GM21526 (cell line): Measurements from ENCODE around the gene FSHR.

ENCODE experiments used
- ATAC-seq: cut with Tn5 transposase; IDR thresholded peaks from one replicate; pipeline ENCODE4 v1.9.1; 2021; ENCODE audit warnings: moderate library complexity; ENCODE audit not compliant: unreplicated experiment, low FRiP score

The FSHR gene

GRCh38 chr2:49113046-49113445 is 41.3 kb downstream of the FSHR start:
- no peak for ATAC-seq

DNA sequence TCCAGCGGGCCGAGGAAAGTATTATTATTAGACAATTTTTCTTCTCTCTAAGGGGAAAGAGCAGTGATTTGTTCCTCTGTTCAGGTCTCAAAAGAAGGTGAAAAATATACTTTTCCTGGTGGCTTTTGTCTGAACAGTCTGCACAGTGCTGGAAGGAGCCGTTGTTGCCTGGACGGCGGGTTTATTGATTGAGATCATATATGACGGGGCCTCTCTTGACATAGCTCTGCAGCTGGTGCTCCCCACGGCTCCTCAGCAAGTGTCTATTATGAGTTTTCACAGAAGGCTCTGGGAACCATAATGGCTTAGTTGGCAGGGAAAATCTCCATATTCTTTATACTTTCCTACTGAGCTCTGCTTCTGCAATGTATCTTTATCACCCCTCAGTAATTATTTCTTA is 42.9 kb downstream of the FSHR start:
- ATAC-seq: no peak

- ATAC-seq: no peak
Measured at GRCh38 chr2:49111006-49111405, 43.3 kb downstream of the FSHR start.

- ATAC-seq: no peak
Measured at GRCh38 chr2:49110571-49110970, 43.7 kb downstream of the FSHR start.

DNA sequence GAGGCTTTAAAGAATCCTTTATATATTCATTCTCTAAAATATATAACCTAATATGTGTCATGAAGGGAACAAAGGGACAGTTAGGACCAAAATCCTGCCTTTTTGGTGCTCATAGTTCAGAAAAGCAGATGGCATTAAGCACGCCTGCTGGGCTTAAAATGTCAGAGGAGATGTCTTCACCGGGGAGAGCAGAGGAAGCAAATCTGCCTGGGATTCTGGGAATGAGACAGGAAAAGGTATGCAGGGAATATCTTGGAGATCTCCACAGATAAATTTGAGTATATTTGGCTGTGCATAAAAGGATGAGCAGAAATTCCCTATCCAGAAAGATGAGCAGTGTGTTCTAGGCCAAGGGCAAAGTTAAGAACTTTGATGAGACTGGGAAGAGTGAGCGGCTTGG is 45.5 kb downstream of the FSHR start:
- no peak for ATAC-seq

DNA sequence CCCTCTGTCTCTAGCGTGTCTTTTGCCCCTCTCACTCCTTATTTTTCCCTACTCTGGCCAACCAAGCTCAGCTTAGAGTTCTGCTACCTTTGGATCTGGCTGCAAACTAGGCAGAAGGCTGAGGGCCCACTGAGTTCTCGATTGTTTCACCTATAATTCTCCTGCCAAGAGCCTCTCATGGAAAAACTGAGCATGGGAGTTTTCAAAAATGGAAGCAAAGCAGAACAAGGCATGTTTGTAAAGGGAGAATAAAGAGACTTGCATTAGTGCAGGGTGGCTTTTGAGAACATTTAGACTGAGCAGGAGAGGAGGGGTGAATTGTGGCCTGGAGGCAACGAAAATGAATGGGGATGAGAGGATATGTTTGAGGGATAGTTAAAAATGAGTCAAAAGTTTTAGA is 45.9 kb downstream of the FSHR start:
- no peak for ATAC-seq

GRCh38 chr2:49105506-49105905 is 48.8 kb downstream of the FSHR start:
- no peak for ATAC-seq

DNA sequence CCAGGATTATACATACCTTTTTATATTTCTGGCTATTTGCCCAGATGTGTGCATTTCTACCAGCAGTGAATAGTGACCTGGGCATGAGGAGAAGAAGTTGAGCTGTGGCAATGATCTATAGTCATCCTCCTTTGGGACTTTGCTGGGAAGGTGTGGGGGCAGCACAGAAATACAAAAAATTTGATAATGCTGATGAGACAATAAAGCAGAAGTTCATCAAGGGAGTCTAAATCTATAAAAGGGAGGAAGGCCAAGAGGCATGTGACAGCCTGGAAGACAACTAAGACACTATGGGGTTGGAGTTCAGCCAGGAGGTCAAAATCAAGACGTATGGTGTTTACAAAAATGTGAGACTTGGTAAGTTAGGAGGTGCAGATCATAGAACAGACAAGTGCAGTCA is 52.2 kb downstream of the FSHR start:
- ATAC-seq: no peak

- ATAC-seq: no peak
Measured at GRCh38 chr2:49080681-49081080, 73.6 kb downstream of the FSHR start.

- ATAC-seq: no peak
Measured at GRCh38 chr2:49070716-49071115, 83.6 kb downstream of the FSHR start.

DNA sequence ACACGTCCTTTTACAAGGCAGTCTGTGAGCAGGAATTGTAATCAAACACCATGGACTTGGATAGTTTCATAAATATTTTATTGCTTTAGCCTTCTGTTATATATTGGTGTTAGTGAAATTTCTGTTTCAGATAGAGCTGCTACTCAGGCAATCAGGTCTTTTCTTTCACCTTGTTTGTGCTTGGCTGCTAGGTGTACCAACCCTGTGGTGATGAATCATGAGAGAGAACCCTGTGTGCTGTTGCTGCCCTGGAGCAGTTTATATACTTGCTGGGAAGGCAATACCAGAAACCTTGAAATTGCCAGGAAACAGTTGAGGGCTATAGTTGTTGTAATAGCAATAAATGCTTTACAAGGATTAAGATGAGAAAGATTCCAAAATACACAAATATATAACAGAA is 84.5 kb downstream of the FSHR start:
- ATAC-seq: no peak

- no peak for ATAC-seq
Measured at GRCh38 chr2:49068613-49069012, 85.7 kb downstream of the FSHR start.

DNA sequence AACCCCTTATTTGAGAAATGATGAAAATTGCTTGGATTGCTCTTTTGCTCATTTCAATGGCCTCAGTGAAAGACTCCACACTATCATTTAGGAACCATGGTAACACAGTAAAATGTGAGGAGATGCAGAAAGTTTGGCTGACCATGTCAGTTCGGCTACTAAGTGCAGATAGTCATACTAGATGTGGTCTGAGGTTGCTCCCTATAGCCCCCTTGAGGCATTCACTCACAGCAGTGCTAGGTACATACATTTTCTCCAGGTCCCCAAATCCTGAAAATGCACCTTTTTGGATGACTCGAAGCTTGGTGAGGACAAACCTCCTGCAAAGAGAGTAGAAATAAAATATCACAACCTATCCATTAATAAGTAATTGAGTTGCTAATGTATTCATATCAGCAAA is 86.3 kb downstream of the FSHR start:
- no peak for ATAC-seq

DNA sequence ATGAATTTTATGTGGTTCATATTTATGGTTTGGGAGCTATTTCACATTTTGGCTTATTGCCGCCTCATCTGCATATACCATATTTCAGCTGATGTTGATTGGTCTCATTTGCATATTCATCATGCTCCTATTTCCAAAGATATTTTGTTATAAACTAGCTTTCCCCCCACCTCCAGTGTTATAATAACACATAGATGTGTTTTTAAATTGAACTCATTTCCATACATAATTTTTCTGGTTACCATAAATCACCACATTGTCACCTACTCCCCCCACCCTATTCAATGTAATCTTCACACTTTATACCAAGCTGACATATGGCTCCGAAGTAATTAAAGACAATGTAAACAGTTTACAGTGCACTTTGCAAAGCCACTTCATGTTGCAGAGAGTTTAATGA is 101.2 kb downstream of the FSHR start:
- ATAC-seq: no peak

GRCh38 chr2:49050265-49050664 is 104.0 kb downstream of the FSHR start:
- no peak for ATAC-seq

DNA sequence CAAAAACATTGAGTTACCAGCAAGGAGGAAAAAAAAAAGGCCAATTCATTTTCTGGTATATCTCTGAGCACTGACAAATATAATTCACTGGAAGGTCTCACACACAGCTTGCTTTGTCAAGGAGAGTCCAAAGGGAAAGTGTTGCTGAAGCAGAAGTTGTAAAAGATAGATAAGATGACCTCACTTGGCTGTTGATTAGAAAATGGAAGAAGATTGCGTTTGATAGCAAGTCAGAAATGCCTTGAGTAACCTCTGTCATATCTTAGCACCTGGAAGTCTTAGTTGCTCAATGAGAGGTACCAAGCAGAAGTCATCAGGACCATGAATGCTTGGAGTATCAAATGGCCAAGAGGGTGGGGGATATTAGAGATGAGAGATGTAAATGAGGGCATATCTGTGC is 105.2 kb downstream of the FSHR start:
- no peak for ATAC-seq

DNA sequence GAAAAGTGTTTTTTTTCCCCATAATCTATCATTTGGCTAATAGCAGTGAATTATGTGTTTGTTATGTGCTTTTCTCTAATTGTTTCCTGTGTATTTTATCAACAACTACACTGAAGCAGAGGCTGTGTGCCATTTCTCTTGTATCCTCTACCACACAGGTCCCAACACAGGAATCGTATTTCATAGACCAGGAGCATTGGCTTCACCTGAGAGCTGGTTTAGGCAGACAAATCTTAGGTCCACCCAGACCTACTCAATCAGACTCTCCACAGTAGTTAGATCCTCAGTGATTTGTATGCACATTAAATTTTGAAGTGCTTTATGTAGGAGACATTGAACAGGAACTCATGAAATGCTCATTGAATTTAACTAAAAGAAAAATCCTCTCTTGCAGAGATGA is 109.2 kb downstream of the FSHR start:
- ATAC-seq: no peak

- ATAC-seq: no peak
Measured at GRCh38 chr2:49044350-49045079, 109.8 kb downstream of the FSHR start.

- ATAC-seq: no peak
Measured at GRCh38 chr2:49043405-49043982, 110.8 kb downstream of the FSHR start.

DNA sequence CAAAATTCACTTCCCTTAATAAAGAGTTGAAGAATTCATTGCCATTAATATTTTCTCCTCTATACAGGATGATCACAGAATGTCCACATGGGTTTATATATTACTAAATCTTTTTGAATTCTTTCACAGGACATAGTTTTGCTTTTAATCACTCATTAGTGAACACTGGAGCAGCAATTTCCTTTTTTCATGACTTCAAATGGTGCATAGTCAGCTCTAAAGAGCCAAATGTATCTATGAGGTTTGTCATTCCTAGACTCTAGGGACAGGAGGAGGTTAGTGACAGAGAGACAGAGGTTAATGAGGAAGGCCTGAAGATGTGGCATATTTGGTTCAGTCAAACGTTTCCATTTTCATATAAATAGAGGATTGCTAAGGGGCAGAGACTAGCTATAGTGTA is 111.8 kb downstream of the FSHR start:
- no peak for ATAC-seq

DNA sequence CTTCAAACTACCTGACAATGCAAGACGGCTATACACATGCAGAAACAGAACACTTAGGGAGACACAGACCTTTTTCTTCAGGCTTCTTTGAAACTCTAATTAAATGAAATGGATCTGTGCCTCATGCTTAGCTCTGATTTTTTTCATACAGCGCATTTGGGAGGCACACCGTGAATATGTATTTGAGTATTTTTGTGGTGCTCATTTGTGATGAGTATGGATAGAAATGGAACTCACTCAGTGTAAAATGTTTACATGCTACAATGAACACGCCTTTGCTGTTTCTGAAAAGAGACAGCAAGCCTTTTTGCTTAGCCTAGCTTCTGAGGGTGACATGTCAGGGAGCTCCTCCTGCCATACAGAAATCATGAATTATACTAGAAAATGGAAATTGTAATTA is 113.3 kb downstream of the FSHR start:
- no peak for ATAC-seq

- ATAC-seq: no peak
Measured at GRCh38 chr2:49037197-49037596, 117.1 kb downstream of the FSHR start.

- ATAC-seq: no peak
Measured at GRCh38 chr2:49035481-49035880, 118.8 kb downstream of the FSHR start.
